Measurements from ENCODE around the gene NOL4L. TPM values are rescaled to one million over a fixed set of nuclear protein-coding genes. Genes with fewer than 3 reads are reported as not detected.

Gene NOL4L
- total and polyA plus RNA-seq, 11 donors: 2.6 to 15.0 (median 6.7) TPM

GRCh38 chr20:32476684-32477593 lies 108.2 kb downstream of the NOL4L start:
- H3K4me1 ChIP-seq: peaks cover 14 to 87% (median 60%) of the 10 kb centered on the region in 12 donors
- ATAC-seq (no peak), DNase-seq (peak in 2 of 5 donors; percentile 29 to 51)
- no peaks in the 10 kb centered on the region for H3K9me3 ChIP-seq
- no peak overlapping the region for H3K4me3 ChIP-seq
- intact Hi-C loops (cut with DNase I): loop anchor here in 3 of 10 donors (5.0 kb wide), 2 partner anchors 115 to 120 kb away; partner anchors contain the start of gene ASXL1 (in 2 of the 3)
- WGBS, 4 donors: 76 to 80% (median 78%) methylated on average over 22 of the region's 22 CpGs
- no peaks in the 10 kb centered on the region for H3K27me3 ChIP-seq
- TF ChIP-seq CTCF (IDR thresholded peaks at IDR 0.05) (no peak), POLR2A (IDR thresholded peaks at IDR 0.05) (no peak)
- H3K27ac ChIP-seq: peak overlapping the region in 9 of 12 donors; percentile 74 to 95 (median 82)
- peaks cover 0 to 18% (median 0%) of the 10 kb centered on the region in 9 donors for H3K36me3 ChIP-seq

- intact Hi-C loops (cut with DNase I): loop anchor here in 4 of 10 donors (2.0 to 5.0 kb wide), 3 partner anchors 113 to 118 kb away; partner anchors contain the start of gene ASXL1 (in 3 of the 4)
- no peaks in the 10 kb centered on the region for H3K27me3 ChIP-seq
- H3K27ac ChIP-seq: peak overlapping the region; percentile 51 to 95 (median 81)
- H3K36me3 ChIP-seq: peaks cover 0 to 25% (median 0%) of the 10 kb centered on the region in 9 donors
- H3K9me3 ChIP-seq: no peaks in the 10 kb centered on the region
- DNase-seq: peak; percentile 93 to 95 (median 94)
- WGBS, 4 donors: 3 to 12% (median 4%) methylated on average over 15 to 28 of the region's 28 CpGs
- peak overlapping the region in 11 of 12 donors; percentile 16 to 60 (median 44) for H3K4me3 ChIP-seq
- peaks cover 14 to 83% (median 58%) of the 10 kb centered on the region in 12 donors for H3K4me1 ChIP-seq
- TF ChIP-seq CTCF (IDR thresholded peaks at IDR 0.05): no peak
- peak in 1 of 2 donors; percentile 50 for TF ChIP-seq POLR2A (IDR thresholded peaks at IDR 0.05)
- peak; percentile 90 to 95 (median 93) for ATAC-seq
Measured at GRCh38 chr20:32474967-32475811, 109.9 kb downstream of the NOL4L start.

GRCh38 chr20:32474717-32474966 lies 110.5 kb downstream of the NOL4L start:
- no peaks in the 10 kb centered on the region for H3K9me3 ChIP-seq
- peak overlapping the region in 11 of 12 donors; percentile 16 to 60 (median 44) for H3K4me3 ChIP-seq
- H3K27ac ChIP-seq: peak overlapping the region; percentile 51 to 95 (median 81)
- TF ChIP-seq POLR2A (IDR thresholded peaks at IDR 0.05) (no peak), CTCF (IDR thresholded peaks at IDR 0.05) (no peak)
- peaks cover 14 to 83% (median 59%) of the 10 kb centered on the region in 12 donors for H3K4me1 ChIP-seq
- H3K27me3 ChIP-seq: no peaks in the 10 kb centered on the region
- no peak for ATAC-seq
- peak in 2 of 5 donors; percentile 52 to 53 for DNase-seq
- peaks cover 0 to 25% (median 0%) of the 10 kb centered on the region in 9 donors for H3K36me3 ChIP-seq
- intact Hi-C loops (cut with DNase I): loop anchor here in 1 of 10 donors (2.0 kb wide), 1 partner anchor 116 kb away; the partner anchor contains the start of gene ASXL1
- WGBS, 4 donors: 9 to 22% (median 15%) methylated on average over 7 to 8 of the region's 8 CpGs
